ENCODE measurements around the gene VGLL4. TPM values are rescaled to one million over a fixed set of nuclear protein-coding genes. Genes with fewer than 3 reads are reported as not detected.

Gene VGLL4
- total RNA-seq, 2 experiments from 2014 or later = 36.1 to 74.5 TPM

DNA sequence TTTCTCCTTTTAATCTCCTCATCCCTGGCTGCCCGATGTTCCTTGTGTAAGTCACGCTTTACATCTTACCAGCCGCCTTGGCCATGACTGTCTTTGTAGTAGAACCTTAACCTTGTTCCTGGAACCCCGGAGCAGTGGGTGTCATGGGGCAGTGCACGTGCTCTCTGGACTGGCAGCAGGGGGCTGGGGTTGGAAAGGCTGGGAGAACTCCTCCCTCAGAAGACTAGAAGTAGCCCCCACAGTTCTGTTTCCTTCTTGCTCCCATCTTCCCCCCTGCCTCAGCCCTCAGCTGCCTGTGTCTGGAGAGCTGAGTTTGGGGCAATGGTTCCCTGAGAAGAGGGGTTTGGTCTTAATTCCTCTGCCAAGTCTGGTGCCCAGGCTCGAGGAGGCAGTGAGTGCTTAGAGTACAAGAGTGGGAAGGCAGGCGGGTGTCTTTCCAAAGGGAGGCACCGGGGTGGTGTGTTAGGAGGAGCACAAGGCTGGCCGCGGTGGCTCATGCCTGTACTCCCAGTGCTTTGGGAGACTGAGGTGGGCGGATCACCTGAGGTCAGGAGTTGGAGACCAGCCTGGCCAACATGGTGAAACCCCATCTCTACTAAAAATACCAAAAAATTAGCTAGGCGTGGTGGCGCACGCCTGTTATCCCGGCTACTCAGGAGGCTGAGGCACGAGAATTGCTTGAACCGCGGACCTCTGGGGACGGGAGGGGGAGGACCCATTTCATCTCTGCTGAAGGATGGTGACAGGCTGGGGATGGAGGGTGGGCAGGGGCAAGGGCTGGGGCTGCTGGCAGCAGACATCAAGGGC lies 100.4 kb downstream of the VGLL4 start:
- H3K4me3 ChIP-seq (ENCODE audit: low read depth, low read length, poor library complexity, severe bottlenecking) = no peak overlapping the region
- no peaks in the 10 kb centered on the region for H3K36me3 ChIP-seq (ENCODE audit: insufficient read depth, low read length)
- DNase-seq (ENCODE audit: low spot score) = no peak
- intact Hi-C loops (cut with micrococcal nuclease; ENCODE audit: unreplicated experiment) = no loop called here
- no peaks in the 10 kb centered on the region for H3K79me2 ChIP-seq (ENCODE audit: insufficient read depth, low read depth, low read length)
- no peaks in the 10 kb centered on the region for H4K20me1 ChIP-seq (ENCODE audit: insufficient read depth, low read length)
- no peak overlapping the region for H3K27ac ChIP-seq (ENCODE audit: low read depth, low read length, poor library complexity, severe bottlenecking)
- CTCF ChIA-PET (ENCODE audit: unreplicated experiment) = no interaction called here
- no peak overlapping the region for H3K4me2 ChIP-seq (ENCODE audit: low read length)
- TF ChIP-seq, protein P1, sequence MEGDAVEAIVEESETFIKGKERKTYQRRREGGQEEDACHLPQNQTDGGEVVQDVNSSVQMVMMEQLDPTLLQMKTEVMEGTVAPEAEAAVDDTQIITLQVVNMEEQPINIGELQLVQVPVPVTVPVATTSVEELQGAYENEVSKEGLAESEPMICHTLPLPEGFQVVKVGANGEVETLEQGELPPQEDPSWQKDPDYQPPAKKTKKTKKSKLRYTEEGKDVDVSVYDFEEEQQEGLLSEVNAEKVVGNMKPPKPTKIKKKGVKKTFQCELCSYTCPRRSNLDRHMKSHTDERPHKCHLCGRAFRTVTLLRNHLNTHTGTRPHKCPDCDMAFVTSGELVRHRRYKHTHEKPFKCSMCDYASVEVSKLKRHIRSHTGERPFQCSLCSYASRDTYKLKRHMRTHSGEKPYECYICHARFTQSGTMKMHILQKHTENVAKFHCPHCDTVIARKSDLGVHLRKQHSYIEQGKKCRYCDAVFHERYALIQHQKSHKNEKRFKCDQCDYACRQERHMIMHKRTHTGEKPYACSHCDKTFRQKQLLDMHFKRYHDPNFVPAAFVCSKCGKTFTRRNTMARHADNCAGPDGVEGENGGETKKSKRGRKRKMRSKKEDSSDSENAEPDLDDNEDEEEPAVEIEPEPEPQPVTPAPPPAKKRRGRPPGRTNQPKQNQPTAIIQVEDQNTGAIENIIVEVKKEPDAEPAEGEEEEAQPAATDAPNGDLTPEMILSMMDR (conservative IDR thresholded peaks at IDR 0.05; ENCODE audit: low read length) = no peak
- no peak for TF ChIP-seq EZH2phosphoT487 (IDR thresholded peaks at IDR 0.05; ENCODE audit: borderline replicate concordance, low read depth, low read length)
- H3K9me3 ChIP-seq (ENCODE audit: low read length) = no peaks in the 10 kb centered on the region
- POLR2A ChIA-PET = interaction anchor here (0.6 kb wide), 1 partner anchor 573 kb away, joined by 3 read pairs; no protein-coding TSS in a partner anchor
- no TSS peak for BruUV-seq (replicated peaks)
- H3K9me2 ChIP-seq (ENCODE audit: insufficient read depth, low read length) = no peaks in the 10 kb centered on the region
- H3K4me1 ChIP-seq (ENCODE audit: insufficient read depth, low read length, poor library complexity, severe bottlenecking) = no peaks in the 10 kb centered on the region
- H2AFZ ChIP-seq (ENCODE audit: low read length) = no peak overlapping the region

DNA sequence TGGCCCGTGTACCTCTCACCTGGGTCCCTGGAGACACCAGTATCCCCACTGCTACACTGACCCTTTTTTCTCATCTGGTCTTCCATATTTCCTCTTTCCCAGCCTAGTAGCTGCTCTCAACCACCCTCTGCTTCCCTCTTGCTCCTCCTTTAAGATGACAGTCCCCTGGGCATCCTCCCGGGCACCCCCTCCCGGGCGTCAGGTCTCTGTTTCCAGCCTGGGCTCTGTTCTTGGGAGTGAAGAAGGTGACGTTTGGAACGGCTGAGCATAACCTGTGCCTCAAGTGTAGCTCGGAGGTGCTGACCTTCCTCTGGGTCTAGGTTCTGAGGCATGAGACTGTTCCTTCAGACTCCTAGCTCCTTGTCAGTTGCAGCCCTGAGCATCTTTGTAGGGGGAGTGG lies 101.2 kb downstream of the VGLL4 start:
- POLR2A ChIA-PET = interaction anchor here (0.6 kb wide), 1 partner anchor 573 kb away, joined by 3 read pairs; no protein-coding TSS in a partner anchor
- BruUV-seq (replicated peaks) = no TSS peak

More for the DNA sequence above, 101.2 kb downstream of the VGLL4 start:
- no peak for DNase-seq (ENCODE audit: low spot score)
- Histone ChIP-seq H3K27ac (ENCODE audit: low read depth, low read length, poor library complexity, severe bottlenecking) (no peak overlapping the region), H3K9me2 (ENCODE audit: insufficient read depth, low read length) (no peaks in the 10 kb centered on the region), H3K36me3 (ENCODE audit: insufficient read depth, low read length) (no peaks in the 10 kb centered on the region), H4K20me1 (ENCODE audit: insufficient read depth, low read length) (no peaks in the 10 kb centered on the region), H3K4me2 (ENCODE audit: low read length) (no peak overlapping the region), H3K4me1 (ENCODE audit: insufficient read depth, low read length, poor library complexity, severe bottlenecking) (no peaks in the 10 kb centered on the region), H2AFZ (ENCODE audit: low read length) (no peak overlapping the region), H3K4me3 (ENCODE audit: low read depth, low read length, poor library complexity, severe bottlenecking) (no peak overlapping the region), H3K79me2 (ENCODE audit: insufficient read depth, low read depth, low read length) (no peaks in the 10 kb centered on the region), H3K9me3 (ENCODE audit: low read length) (no peaks in the 10 kb centered on the region)
- TF ChIP-seq EZH2phosphoT487 (IDR thresholded peaks at IDR 0.05; ENCODE audit: borderline replicate concordance, low read depth, low read length) = no peak
- TF ChIP-seq, protein P1 (conservative IDR thresholded peaks at IDR 0.05; ENCODE audit: low read length) = no peak
- intact Hi-C loops (cut with micrococcal nuclease; ENCODE audit: unreplicated experiment) = no loop called here
- CTCF ChIA-PET (ENCODE audit: unreplicated experiment) = no interaction called here

Data from OCI-LY7 (cell line).